Liver (tissue), 3 donors: ENCODE data around the gene FAAP100.

Experiments
- CTCF ChIP-seq: fragments of 150-350 bp; IDR thresholded peaks from 2 replicates; pipeline ENCODE4 v1.5.1; 2017; ENCODE audit warnings: improper control_type of control experiment, low read depth, low read length; ENCODE audit not compliant: missing input control
- GABPA ChIP-seq, 2 donors: IDR thresholded peaks in 1 of 2; conservative IDR thresholded peaks in 1 of 2; 2 replicates each; pipeline ENCODE4 v1.6.1; 2016; ENCODE audit warnings: antibody characterized with exemption in 2 of 2, mild to moderate bottlenecking in 1 of 2, moderate library complexity in 1 of 2
- RAD21 ChIP-seq, 2 donors: IDR thresholded peaks; 2 replicates each; pipeline ENCODE4 v1.6.1; 2016; ENCODE audit warnings: antibody characterized with exemption in 2 of 2, mild to moderate bottlenecking in 2 of 2
- donor health status: healthy.
- donor health status: healthy.

- TF ChIP-seq CTCF (no peak), RAD21 (IDR thresholded peaks at IDR 0.05) (no peak), GABPA (IDR thresholded peaks at IDR 0.05 in 1 of 2, conservative IDR thresholded peaks at IDR 0.05 in 1 of 2) (no peak)
Measured at GRCh38 chr17:81535480-81536298, 16.5 kb downstream of the FAAP100 start.
